NT2/D1 (cell line): ENCODE results near the gene ARID1B.

ENCODE experiments used
- SUZ12 ChIP-seq: IDR thresholded peaks from 2 replicates; pipeline ENCODE4 v1.6.1; 2011; ENCODE audit not compliant: insufficient read length, insufficient read depth; ENCODE audit errors: extremely low read depth
- YY1 ChIP-seq: IDR thresholded peaks from 2 replicates; pipeline ENCODE4 v1.6.1; 2011; ENCODE audit not compliant: insufficient read length, insufficient read depth
- ZNF274 ChIP-seq: IDR thresholded peaks from 2 replicates; pipeline ENCODE4 v1.6.1; 2011; ENCODE audit warnings: mild to moderate bottlenecking, low read depth, low read length

GRCh38 chr6:157063923-157064322 is 286.7 kb downstream of the ARID1B start:
- TF ChIP-seq YY1 (no peak), ZNF274 (no peak), SUZ12 (no peak)
